Measurements from ENCODE around the gene PAK4.
"Not testable (repeated sequence)": the region's sequence is repeated elsewhere in the genome, so short reads cannot be mapped to it uniquely, and the experiment has no call there.

The PAK4 gene

GRCh38 chr19:39090881-39091280, 34.7 kb upstream of the PAK4 start:
- no peak for TF ChIP-seq CTCF (IDR thresholded peaks at IDR 0.05; ENCODE audit: insufficient read depth, low read depth, low read length, missing control alignments)
- no peak overlapping the region for H3K4me3 ChIP-seq (ENCODE audit: low read depth, low read length)
- no peak for DNase-seq (ENCODE audit: low read depth)

- H3K4me3 ChIP-seq (ENCODE audit: low read depth, low read length); DNase-seq (ENCODE audit: low read depth): not testable (repeated sequence)
Observed at GRCh38 chr19:39095799-39096540, 29.6 kb upstream of the PAK4 start.

GRCh38 chr19:39097299-39097698, 28.3 kb upstream of the PAK4 start:
- no peak for TF ChIP-seq CTCF (IDR thresholded peaks at IDR 0.05; ENCODE audit: insufficient read depth, low read depth, low read length, missing control alignments)
- no peak for DNase-seq (ENCODE audit: low read depth)
- no peak overlapping the region for H3K4me3 ChIP-seq (ENCODE audit: low read depth, low read length)

GRCh38 chr19:39097721-39098120, 27.9 kb upstream of the PAK4 start:
- no peak for TF ChIP-seq CTCF (IDR thresholded peaks at IDR 0.05; ENCODE audit: insufficient read depth, low read depth, low read length, missing control alignments)
- H3K4me3 ChIP-seq (ENCODE audit: low read depth, low read length) = no peak overlapping the region
- no peak for DNase-seq (ENCODE audit: low read depth)

- no peak for DNase-seq (ENCODE audit: low read depth)
- H3K4me3 ChIP-seq (ENCODE audit: low read depth, low read length) = no peak overlapping the region
- TF ChIP-seq CTCF (IDR thresholded peaks at IDR 0.05; ENCODE audit: insufficient read depth, low read depth, low read length, missing control alignments) = no peak
Observed at GRCh38 chr19:39098365-39099269, 27.0 kb upstream of the PAK4 start.

- no peak for DNase-seq (ENCODE audit: low read depth)
- H3K4me3 ChIP-seq (ENCODE audit: low read depth, low read length) = no peak overlapping the region
- no peak for TF ChIP-seq CTCF (IDR thresholded peaks at IDR 0.05; ENCODE audit: insufficient read depth, low read depth, low read length, missing control alignments)
Observed at GRCh38 chr19:39099341-39099740, 26.2 kb upstream of the PAK4 start.

- DNase-seq (ENCODE audit: low read depth) = no peak
- no peak for TF ChIP-seq CTCF (IDR thresholded peaks at IDR 0.05; ENCODE audit: insufficient read depth, low read depth, low read length, missing control alignments)
- no peak overlapping the region for H3K4me3 ChIP-seq (ENCODE audit: low read depth, low read length)
Observed at GRCh38 chr19:39100500-39101166, 25.0 kb upstream of the PAK4 start.

Data from GM12865 (cell line).